HUES48 (cell line): ENCODE data around the gene ST6GALNAC6.

ENCODE experiments used
- H3K27ac ChIP-seq: one replicate; pipeline ENCODE4 v1.7.0; 2013; ENCODE audit warnings: low read depth, low read length, inconsistent platforms
- H3K27me3 ChIP-seq: 2 replicates; pipeline ENCODE4 v1.6.1; 2013; ENCODE audit warnings: mild to moderate bottlenecking, low read length; ENCODE audit not compliant: control insufficient read depth, insufficient read depth
- H3K36me3 ChIP-seq: 2 replicates; pipeline ENCODE4 v1.6.1; 2013; ENCODE audit warnings: low read length; ENCODE audit not compliant: control insufficient read depth, insufficient read depth
- H3K4me1 ChIP-seq: 2 replicates; pipeline ENCODE4 v1.6.1; 2013; ENCODE audit warnings: mild to moderate bottlenecking, low read length; ENCODE audit not compliant: control insufficient read depth, insufficient read depth
- H3K4me3 ChIP-seq: 2 replicates; pipeline ENCODE4 v1.5.1; 2013; ENCODE audit warnings: mild to moderate bottlenecking, low read depth, low read length
- H3K9ac ChIP-seq: 2 replicates; pipeline ENCODE4 v1.6.1; 2013; ENCODE audit warnings: mild to moderate bottlenecking, low read depth, low read length, moderate library complexity
- H3K9me3 ChIP-seq: 2 replicates; pipeline ENCODE4 v1.6.1; 2013; ENCODE audit warnings: low read length; ENCODE audit not compliant: control insufficient read depth, insufficient read depth

Gene ST6GALNAC6

GRCh38 chr9:127913682-127914081, 14.3 kb upstream of the ST6GALNAC6 start:
- Histone ChIP-seq H3K36me3 (peaks cover 18% of the 10 kb centered on the region; the same call in 1 of the 2 replicates), H3K4me3 (no peak overlapping the region), H3K27me3 (peaks cover 6% of the 10 kb centered on the region; the same call in 1 of the 2 replicates), H3K9ac (no peak overlapping the region), H3K4me1 (no peaks in the 10 kb centered on the region), H3K27ac (no peak overlapping the region), H3K9me3 (no peaks in the 10 kb centered on the region)

DNA sequence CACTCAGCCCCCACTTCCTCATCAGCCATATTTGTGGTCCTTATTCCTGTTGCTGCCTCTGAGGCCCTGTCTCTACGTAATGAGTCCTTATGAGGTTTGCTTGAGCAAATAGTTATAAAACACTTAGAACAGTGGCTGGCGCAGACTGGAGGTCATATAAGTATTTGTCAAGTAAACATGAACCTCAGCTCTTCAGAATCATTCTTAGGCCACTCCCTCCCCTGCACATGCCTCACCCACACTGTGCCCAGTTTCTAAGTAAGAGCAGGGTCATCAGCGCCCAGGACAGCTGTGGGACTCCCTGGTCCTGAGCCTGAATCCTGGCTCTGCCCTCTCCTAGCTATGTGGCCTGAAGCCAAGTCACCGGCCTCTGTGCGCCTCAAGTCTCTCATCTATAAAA, 13.5 kb upstream of the ST6GALNAC6 start:
- Histone ChIP-seq H3K36me3 (peaks cover 18% of the 10 kb centered on the region; the same call in 1 of the 2 replicates), H3K27ac (no peak overlapping the region), H3K9ac (no peak overlapping the region), H3K4me3 (no peak overlapping the region), H3K9me3 (no peaks in the 10 kb centered on the region), H3K27me3 (peaks cover 6% of the 10 kb centered on the region; the same call in 1 of the 2 replicates), H3K4me1 (no peaks in the 10 kb centered on the region)

DNA sequence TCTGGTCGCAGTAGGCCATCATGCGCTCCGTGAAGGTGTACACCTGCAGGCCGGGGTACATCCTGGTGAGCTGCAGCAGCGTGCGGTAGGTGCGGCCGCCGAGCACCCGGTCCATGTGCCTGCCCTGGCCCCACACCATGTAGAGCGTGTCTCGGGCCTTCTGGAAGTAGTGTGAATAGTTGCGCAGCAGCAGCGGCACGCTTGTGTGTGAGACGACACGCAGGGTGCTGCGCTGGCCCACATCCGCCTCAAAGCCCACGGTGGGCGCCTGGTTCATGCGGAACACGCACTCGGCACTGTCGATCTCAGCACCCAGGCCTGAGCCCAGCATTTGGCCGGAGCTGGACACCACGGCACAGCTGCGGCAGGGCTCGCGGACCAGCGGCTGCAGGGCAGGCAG, 12.9 kb upstream of the ST6GALNAC6 start:
- Histone ChIP-seq H3K36me3 (peaks cover 18% of the 10 kb centered on the region; the same call in 1 of the 2 replicates), H3K9ac (no peak overlapping the region), H3K9me3 (no peaks in the 10 kb centered on the region), H3K4me1 (no peaks in the 10 kb centered on the region), H3K27ac (no peak overlapping the region), H3K4me3 (no peak overlapping the region), H3K27me3 (peaks cover 6% of the 10 kb centered on the region; the same call in 1 of the 2 replicates)

- H3K9ac ChIP-seq: no peak overlapping the region
- no peak overlapping the region for H3K4me3 ChIP-seq
- no peaks in the 10 kb centered on the region for H3K27me3 ChIP-seq
- peaks cover 18% of the 10 kb centered on the region; the same call in 1 of the 2 replicates for H3K36me3 ChIP-seq
- no peaks in the 10 kb centered on the region for H3K9me3 ChIP-seq
- no peak overlapping the region for H3K27ac ChIP-seq
- no peaks in the 10 kb centered on the region for H3K4me1 ChIP-seq
These were observed 11.3 kb upstream of the ST6GALNAC6 start for GRCh38 chr9:127910613-127911205.

- Histone ChIP-seq H3K4me1 (peaks cover 1% of the 10 kb centered on the region), H3K27ac (no peak overlapping the region), H3K4me3 (no peak overlapping the region), H3K9ac (no peak overlapping the region), H3K9me3 (no peaks in the 10 kb centered on the region), H3K36me3 (peaks cover 18% of the 10 kb centered on the region; the same call in 1 of the 2 replicates), H3K27me3 (no peaks in the 10 kb centered on the region)
These were observed 10.5 kb upstream of the ST6GALNAC6 start for GRCh38 chr9:127909839-127910273.

DNA sequence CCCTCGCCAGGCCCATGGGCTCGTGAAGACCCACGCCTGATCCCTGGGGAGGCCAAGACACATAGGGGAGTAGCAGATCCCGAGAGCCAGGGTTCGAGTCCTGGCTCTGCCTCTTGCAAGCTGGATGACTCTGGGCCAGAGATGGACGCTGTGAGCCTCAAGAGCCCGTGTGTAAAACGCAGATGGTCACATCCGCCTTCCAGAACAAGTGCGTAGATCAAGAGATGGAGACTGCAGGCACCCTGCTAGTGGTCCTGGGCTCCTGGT, 9.2 kb upstream of the ST6GALNAC6 start:
- Histone ChIP-seq H3K9me3 (no peaks in the 10 kb centered on the region), H3K27ac (no peak overlapping the region), H3K27me3 (no peaks in the 10 kb centered on the region), H3K36me3 (peaks cover 18% of the 10 kb centered on the region; the same call in 1 of the 2 replicates), H3K4me1 (peaks cover 14% of the 10 kb centered on the region), H3K4me3 (no peak overlapping the region), H3K9ac (no peak overlapping the region)

DNA sequence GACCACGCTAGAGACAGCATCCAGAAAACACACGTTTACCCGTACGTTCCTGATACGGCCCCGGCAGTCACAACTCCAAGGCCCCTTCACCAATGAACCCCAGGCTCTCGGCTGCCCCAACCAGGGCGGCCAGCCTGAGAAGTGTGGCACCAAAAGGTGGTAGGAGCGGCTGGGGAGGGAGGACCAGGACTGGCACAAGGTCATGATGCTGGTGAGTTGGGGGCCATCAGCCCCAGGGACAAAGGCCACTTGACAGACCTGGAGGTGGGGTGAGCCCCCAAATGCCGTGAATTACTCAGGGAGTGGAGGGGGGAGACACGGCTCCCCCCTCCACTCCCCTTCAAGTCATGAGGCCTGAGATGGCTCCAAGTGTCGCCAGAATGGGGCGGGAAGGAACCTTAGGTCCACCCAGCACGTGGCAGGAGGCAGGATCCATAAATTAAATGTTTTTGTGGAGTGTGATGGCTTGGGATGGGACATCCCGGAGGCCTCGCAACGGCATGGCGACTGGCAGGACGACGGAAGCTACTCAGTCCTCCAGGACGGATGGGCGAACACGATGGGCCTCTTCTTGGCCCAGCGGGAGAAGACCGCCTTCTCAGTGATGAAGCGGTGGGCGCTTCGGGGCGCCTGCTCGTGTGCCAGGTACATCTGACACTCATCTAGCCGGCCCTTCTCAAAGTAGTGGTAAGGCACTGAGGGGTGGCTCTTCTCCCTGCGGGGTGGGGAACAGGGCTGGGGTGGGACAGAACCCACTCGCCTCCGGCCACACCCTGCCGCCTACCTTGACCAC, 8.7 kb upstream of the ST6GALNAC6 start:
- no peaks in the 10 kb centered on the region for H3K27me3 ChIP-seq
- H3K4me1 ChIP-seq: peaks cover 19% of the 10 kb centered on the region
- no peak overlapping the region for H3K9ac ChIP-seq
- H3K27ac ChIP-seq: no peak overlapping the region
- H3K36me3 ChIP-seq: peaks cover 18% of the 10 kb centered on the region; the same call in 1 of the 2 replicates
- no peaks in the 10 kb centered on the region for H3K9me3 ChIP-seq
- no peak overlapping the region for H3K4me3 ChIP-seq

DNA sequence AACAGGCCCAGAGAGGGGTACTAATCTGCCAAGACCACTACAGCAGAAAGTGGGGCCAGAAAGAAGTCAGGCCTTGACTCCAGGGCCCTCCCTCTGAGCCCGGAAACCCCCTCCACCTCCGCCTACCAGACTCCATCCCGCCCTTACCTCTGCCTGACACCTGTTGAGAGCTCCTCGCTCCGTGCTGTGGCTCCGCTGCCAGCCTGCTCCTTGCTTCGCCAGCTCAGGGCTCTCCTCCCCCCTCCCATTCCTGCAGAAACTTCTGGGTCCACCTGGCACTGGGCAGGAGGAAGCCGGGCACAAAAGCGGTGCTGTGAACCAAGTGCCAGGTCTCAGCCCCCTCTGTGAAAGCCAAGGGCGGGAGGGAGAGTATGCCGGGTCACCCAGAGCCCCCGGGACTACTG, 6.4 kb upstream of the ST6GALNAC6 start:
- no peak overlapping the region for H3K9ac ChIP-seq
- no peak overlapping the region for H3K27ac ChIP-seq
- no peaks in the 10 kb centered on the region for H3K9me3 ChIP-seq
- H3K36me3 ChIP-seq: peaks cover 4% of the 10 kb centered on the region; the same call in 1 of the 2 replicates
- no peak overlapping the region for H3K4me3 ChIP-seq
- H3K27me3 ChIP-seq: no peaks in the 10 kb centered on the region
- H3K4me1 ChIP-seq: peaks cover 19% of the 10 kb centered on the region

DNA sequence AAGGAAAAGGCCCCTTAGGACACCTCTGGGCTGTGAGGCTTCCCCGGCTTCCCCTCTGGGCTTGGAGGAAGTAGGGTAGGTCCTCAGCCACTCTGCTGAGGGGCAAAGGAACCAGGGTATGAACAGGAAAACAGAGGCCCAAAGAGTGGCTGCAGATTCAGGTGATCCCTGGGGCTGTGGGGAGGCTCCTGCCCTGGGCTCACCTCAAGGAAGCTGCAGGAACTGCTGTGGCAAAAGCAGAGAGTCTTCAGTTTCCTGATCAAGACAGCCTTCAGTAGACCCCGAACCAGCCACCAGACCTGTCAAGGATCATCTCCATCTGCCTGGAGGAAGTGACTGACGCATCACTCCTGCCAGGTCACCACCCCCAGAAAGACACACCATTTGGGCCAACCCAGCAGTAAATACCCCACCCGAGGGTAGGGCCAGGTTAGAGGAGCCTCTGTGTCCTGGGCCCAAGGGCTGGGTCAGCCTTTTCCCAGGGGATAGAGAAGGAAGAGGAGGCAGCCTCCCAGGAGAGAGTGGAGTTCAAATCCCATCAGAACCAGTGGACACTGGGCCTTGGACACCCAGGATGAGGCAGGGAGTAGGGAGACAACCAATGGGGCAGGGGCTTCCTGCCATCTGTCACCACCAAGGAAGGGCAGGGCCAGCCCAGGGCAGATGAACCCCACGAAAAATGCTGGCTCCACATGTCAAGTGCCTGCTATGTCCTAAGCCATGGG, 5.8 kb upstream of the ST6GALNAC6 start:
- peaks cover 19% of the 10 kb centered on the region for H3K4me1 ChIP-seq

DNA sequence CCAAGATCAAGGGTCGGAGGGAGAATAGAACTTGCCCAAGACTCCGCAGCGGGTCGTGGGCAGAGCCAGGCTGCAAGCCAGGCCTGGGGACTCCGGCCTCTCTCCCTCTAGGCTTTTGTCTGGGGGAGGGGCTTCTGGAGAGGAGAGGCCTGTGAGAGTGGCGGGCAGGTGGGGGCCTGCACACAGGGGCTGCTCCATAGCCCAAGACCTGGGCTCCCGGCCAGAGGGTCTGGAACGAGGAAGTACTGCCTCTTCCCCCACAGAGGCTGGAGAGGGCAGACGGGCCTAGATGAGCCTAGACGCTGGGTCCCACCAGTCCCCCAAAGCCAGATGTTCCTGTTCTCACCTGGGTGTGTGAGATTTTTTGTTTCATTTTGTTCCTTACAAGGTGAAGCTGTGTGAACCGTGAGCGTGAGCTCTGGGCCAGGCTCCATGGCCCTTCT, 5.2 kb upstream of the ST6GALNAC6 start:
- Histone ChIP-seq H3K9ac (no peak overlapping the region), H3K4me3 (no peak overlapping the region), H3K9me3 (no peaks in the 10 kb centered on the region), H3K27ac (no peak overlapping the region), H3K27me3 (no peaks in the 10 kb centered on the region), H3K36me3 (peaks cover 2% of the 10 kb centered on the region; the same call in 1 of the 2 replicates), H3K4me1 (peaks cover 22% of the 10 kb centered on the region)

More for the DNA sequence above, 5.8 kb upstream of the ST6GALNAC6 start:
- peaks cover 4% of the 10 kb centered on the region; the same call in 1 of the 2 replicates for H3K36me3 ChIP-seq
- no peak overlapping the region for H3K9ac ChIP-seq
- H3K27ac ChIP-seq: no peak overlapping the region
- no peaks in the 10 kb centered on the region for H3K27me3 ChIP-seq
- no peak overlapping the region for H3K4me3 ChIP-seq
- no peaks in the 10 kb centered on the region for H3K9me3 ChIP-seq
